Natural killer cell (primary cell): ENCODE results near the gene RGMA. TPM values are rescaled to one million over a fixed set of nuclear protein-coding genes. Genes with fewer than 3 reads are reported as not detected.
"Not testable (repeated sequence)": the region's sequence is repeated elsewhere in the genome, so short reads cannot be mapped to it uniquely, and the experiment has no call there.

Experiments
- ATAC-seq, 3 donors: fragments of 150-1000 bp in 2 of 3; fragments of 200-7000 bp in 1 of 3; cut with Tn5 transposase; 1 replicate in 1 of 3; 2 replicates in 2 of 3; pipeline ENCODE4 v1.10.0; 2021; ENCODE audit warnings: mild to moderate bottlenecking in 2 of 3, moderate library complexity in 2 of 3
- DNase-seq, 2 donors: peaks; one replicate each; pipeline versions ENCODE4 v3.0.0 to v3.0.0-alpha.2; 2013 to 2021; ENCODE audit warnings: mixed read lengths in 1 of 2
- H3K27ac ChIP-seq: one replicate; pipeline ENCODE4 v1.5.1; 2013; ENCODE audit warnings: mild to moderate bottlenecking, low read length
- H3K27me3 ChIP-seq: one replicate; pipeline ENCODE4 v1.6.1; 2013; ENCODE audit warnings: low read length; ENCODE audit not compliant: control insufficient read depth, insufficient read depth
- H3K36me3 ChIP-seq: one replicate; pipeline ENCODE4 v1.6.1; 2013; ENCODE audit warnings: low read length; ENCODE audit not compliant: control insufficient read depth, insufficient read depth
- H3K4me1 ChIP-seq: one replicate; pipeline ENCODE4 v1.6.1; 2013; ENCODE audit warnings: low read length; ENCODE audit not compliant: control insufficient read depth, insufficient read depth
- H3K4me3 ChIP-seq: one replicate; pipeline ENCODE4 v1.5.1; 2013; ENCODE audit warnings: low read length
- H3K9me3 ChIP-seq: one replicate; pipeline ENCODE4 v1.6.1; 2013; ENCODE audit warnings: low read length; ENCODE audit not compliant: control insufficient read depth, insufficient read depth
- H3K27ac Mint-ChIP-seq, 2 donors: one replicate each; pipeline ENCODE4 v1.8.0; 2022; ENCODE audit warnings: mild to moderate bottlenecking in 2 of 2, mixed read lengths in 2 of 2, moderate library complexity in 1 of 2
- H3K27me3 Mint-ChIP-seq, 2 donors: one replicate each; pipeline ENCODE4 v1.8.0; 2022; ENCODE audit warnings: low read depth in 2 of 2, mixed read lengths in 2 of 2
- H3K36me3 Mint-ChIP-seq: one replicate; pipeline ENCODE4 v1.8.0; 2022; ENCODE audit warnings: mixed read lengths
- H3K4me1 Mint-ChIP-seq, 2 donors: one replicate each; pipeline ENCODE4 v1.8.0; 2022; ENCODE audit warnings: mixed read lengths in 2 of 2
- H3K4me3 Mint-ChIP-seq: one replicate; pipeline ENCODE4 v1.8.0; 2022; ENCODE audit warnings: mild to moderate bottlenecking, moderate library complexity, mixed read lengths
- H3K9me3 Mint-ChIP-seq, 2 donors: one replicate each; pipeline ENCODE4 v1.8.0; 2022; ENCODE audit warnings: mixed read lengths in 2 of 2
- CTCF ChIP-seq: fragments of 200-600 bp; IDR thresholded peaks from one replicate; pipeline ENCODE4 v1.8.0; 2022; ENCODE audit warnings: antibody characterized with exemption
- WGBS: methylation state at CpG from one replicate; pipeline ENCODE4 v1.1.7; 2013; ENCODE audit warnings: missing lambda C conversion rate; ENCODE audit not compliant: insufficient coverage; 5-methylcytosine and 5-hydroxymethylcytosine counted together
- intact Hi-C: fragments of 100-400 bp; cut with micrococcal nuclease; formaldehyde crosslinking; loops from one replicate; pipeline ENCODE4 v1.14.2; 2022
- total RNA-seq, 4 donors: library from RNA; stranded (reverse); fragments of 120-200 nt in 1 of 4; gene quantifications; one replicate each; pipeline versions ENCODE4 v1.2.3 to v1.2.4, GENCODE V29; 2013 to 2022

The RGMA gene
- total RNA-seq, 3 donors from 2014 or later (not counting 1 experiment from before 2014, with no cell fraction given) = not detected

DNA sequence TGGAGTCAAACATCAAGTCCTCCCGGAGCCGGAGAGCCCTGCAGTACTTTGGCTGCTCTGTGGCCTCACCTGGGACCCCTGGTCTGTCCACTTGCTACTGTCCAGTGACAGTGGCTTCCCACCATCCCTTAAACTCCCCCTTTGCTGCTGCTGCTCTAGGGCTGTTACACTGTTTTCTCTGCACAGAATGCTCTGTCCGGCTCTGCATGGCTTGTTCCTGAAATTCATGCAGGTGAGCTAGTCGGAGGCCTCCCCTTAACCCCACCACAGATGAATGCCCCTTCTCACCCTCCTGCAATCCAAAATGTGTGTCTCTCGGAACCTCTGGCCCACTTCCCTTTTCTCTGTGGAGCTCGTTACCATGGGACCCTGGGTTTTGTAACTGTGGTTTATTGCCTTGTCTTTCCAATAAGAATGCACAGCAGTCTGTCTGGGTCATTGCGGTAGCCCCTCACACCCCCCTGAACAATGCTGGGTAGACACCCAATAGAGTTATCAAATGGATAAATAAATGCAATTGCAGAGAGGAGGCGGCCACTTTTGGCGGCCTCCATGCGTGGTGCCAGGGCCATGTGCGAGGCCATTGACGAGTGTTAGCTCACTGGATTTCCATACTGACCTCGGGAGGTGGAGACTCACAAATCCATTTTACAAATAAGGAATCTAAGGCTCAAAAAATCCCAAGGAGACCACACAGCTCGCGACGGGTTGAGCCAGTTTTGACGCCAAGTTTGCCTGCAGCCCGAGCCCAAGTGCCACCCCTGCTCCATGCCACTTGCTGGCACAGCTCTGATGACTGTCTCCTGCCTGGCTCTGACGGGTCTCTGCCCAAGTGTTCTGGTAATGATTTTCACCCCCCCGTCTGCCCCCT is 48.5 kb downstream of the RGMA start:
- WGBS = 74% methylated on average over 20 of the region's 20 CpGs
- no peaks in the 10 kb centered on the region for H3K9me3 Mint-ChIP-seq
- peaks cover 5 to 6% of the 10 kb centered on the region in 2 donors for H3K27me3 Mint-ChIP-seq
- Histone ChIP-seq H3K4me3 (no peak overlapping the region), H3K27ac (no peak overlapping the region), H3K4me1 (peaks cover 10% of the 10 kb centered on the region), H3K9me3 (no peaks in the 10 kb centered on the region), H3K27me3 (no peaks in the 10 kb centered on the region), H3K36me3 (no peaks in the 10 kb centered on the region)
- intact Hi-C loops = no loop called here
- ATAC-seq (no peak), DNase-seq (no peak)
- H3K36me3 Mint-ChIP-seq = no peaks in the 10 kb centered on the region
- H3K27ac Mint-ChIP-seq = no peak overlapping the region
- H3K4me3 Mint-ChIP-seq = no peak overlapping the region
- no peak for TF ChIP-seq CTCF
- peaks cover 7 to 10% of the 10 kb centered on the region in 2 donors for H3K4me1 Mint-ChIP-seq

- H3K4me1 Mint-ChIP-seq, H3K27ac Mint-ChIP-seq, H3K9me3 ChIP-seq, DNase-seq, H3K27ac ChIP-seq, intact Hi-C loops, H3K27me3 Mint-ChIP-seq, ATAC-seq, H3K36me3 Mint-ChIP-seq, H3K9me3 Mint-ChIP-seq, H3K4me3 ChIP-seq, H3K36me3 ChIP-seq, H3K27me3 ChIP-seq, H3K4me3 Mint-ChIP-seq: not testable (repeated sequence)
- peaks cover 10% of the 10 kb centered on the region for H3K4me1 ChIP-seq
- WGBS = 86% methylated on average over 11 of the region's 13 CpGs
Observed at GRCh38 chr15:93039562-93040287, 49.3 kb downstream of the RGMA start.

DNA sequence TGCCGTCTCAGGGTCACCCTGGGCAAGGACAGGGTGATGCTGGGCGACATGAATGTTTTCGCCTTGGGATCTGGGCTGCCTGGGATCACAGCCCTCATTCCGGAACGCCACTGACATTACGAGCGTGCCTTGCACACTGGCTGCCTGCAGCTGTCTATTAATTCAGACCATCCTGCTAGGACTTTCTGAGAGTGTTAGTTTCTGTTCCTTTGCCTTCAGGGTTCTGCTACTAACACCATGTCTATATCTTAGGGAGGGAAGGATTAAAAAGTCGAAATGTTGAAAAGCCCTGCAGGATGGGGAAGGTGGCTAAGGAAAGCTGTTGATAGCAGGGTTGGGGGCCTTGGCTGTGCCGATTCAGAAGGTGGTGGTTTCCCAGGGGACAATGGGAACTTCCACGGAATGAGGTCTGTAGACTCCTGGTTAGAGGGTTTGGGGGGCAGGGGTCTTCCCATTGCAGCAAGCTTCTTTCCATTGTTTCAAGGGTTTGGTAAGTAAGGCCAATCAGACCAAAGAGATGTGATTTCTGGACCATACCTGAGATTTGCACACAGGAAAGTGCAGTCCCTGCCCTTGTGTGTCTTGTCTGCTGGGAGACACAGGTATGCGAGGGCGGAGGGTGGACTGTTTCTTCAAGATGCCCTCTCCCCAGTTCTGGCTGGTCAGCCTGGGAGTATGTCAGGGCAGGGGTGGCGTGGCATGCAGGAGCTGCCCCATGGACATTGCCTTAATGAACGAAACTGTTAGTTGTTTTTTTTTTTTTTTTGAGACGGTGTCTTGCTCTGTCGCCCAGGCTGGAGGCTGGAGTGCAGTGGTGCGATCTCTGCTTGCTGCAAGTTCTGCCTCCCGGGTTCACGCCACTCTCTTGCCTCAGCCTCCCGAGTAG is 50.9 kb downstream of the RGMA start:
- Mint-ChIP-seq H3K4me3 (no peak overlapping the region), H3K27ac (no peak overlapping the region), H3K36me3 (no peaks in the 10 kb centered on the region), H3K4me1 (peaks cover 6 to 10% of the 10 kb centered on the region in 2 donors), H3K9me3 (no peaks in the 10 kb centered on the region), H3K27me3 (peaks cover 5 to 6% of the 10 kb centered on the region in 2 donors)
- 94% methylated on average over 19 of the region's 20 CpGs for WGBS
- DNase-seq (no peak), ATAC-seq (no peak)
- H3K4me3 ChIP-seq = no peak overlapping the region
- no peaks in the 10 kb centered on the region for H3K36me3 ChIP-seq
- no peaks in the 10 kb centered on the region for H3K9me3 ChIP-seq
- peaks cover 10% of the 10 kb centered on the region for H3K4me1 ChIP-seq
- no peaks in the 10 kb centered on the region for H3K27me3 ChIP-seq
- no peak overlapping the region for H3K27ac ChIP-seq
- no peak for TF ChIP-seq CTCF
- intact Hi-C loops = no loop called here
